GM12874 (cell line): ENCODE measurements around the gene SRP14.

Experiments
- TF ChIP-seq, protein P1 (sequence below): IDR thresholded peaks from 2 replicates; pipeline ENCODE4 v1.5.1; 2011; ENCODE audit warnings: low read depth, mild to moderate bottlenecking, control low read depth, low read length, moderate library complexity; ENCODE audit not compliant: insufficient read depth

SRP14 gene

GRCh38 chr15:40050788-40051470 lies 11.9 kb upstream of the SRP14 start:
- TF ChIP-seq, protein P1, sequence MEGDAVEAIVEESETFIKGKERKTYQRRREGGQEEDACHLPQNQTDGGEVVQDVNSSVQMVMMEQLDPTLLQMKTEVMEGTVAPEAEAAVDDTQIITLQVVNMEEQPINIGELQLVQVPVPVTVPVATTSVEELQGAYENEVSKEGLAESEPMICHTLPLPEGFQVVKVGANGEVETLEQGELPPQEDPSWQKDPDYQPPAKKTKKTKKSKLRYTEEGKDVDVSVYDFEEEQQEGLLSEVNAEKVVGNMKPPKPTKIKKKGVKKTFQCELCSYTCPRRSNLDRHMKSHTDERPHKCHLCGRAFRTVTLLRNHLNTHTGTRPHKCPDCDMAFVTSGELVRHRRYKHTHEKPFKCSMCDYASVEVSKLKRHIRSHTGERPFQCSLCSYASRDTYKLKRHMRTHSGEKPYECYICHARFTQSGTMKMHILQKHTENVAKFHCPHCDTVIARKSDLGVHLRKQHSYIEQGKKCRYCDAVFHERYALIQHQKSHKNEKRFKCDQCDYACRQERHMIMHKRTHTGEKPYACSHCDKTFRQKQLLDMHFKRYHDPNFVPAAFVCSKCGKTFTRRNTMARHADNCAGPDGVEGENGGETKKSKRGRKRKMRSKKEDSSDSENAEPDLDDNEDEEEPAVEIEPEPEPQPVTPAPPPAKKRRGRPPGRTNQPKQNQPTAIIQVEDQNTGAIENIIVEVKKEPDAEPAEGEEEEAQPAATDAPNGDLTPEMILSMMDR: no peak

DNA sequence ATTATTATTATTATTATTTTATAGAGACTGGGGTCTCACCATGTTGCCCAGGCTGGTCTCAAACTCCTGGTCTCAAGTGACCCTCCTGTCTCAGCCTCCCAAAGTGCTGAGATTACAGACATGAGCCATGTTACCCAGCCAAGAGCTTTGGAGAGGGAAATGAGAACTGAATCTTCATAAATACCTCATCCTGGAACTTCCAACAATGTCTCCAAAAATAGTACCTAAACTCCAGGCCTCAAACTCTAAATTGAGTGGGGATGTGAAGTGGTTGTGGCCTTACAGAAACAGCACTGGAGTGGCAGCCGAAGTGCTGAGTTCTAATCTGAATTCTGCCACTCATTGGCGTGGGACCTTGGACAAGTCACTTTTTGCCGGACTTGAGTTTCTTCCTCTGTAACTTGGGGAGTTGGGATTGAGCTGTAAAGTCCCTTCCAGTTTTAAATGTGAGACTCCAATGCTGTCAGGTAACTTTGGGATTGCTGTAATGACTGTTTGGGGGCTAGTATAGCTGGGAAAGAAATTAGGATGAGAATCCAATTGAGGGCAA lies 10.0 kb upstream of the SRP14 start:
- TF ChIP-seq, protein P1: no peak

GRCh38 chr15:40048211-40048792 lies 9.3 kb upstream of the SRP14 start:
- TF ChIP-seq, protein P1: no peak

DNA sequence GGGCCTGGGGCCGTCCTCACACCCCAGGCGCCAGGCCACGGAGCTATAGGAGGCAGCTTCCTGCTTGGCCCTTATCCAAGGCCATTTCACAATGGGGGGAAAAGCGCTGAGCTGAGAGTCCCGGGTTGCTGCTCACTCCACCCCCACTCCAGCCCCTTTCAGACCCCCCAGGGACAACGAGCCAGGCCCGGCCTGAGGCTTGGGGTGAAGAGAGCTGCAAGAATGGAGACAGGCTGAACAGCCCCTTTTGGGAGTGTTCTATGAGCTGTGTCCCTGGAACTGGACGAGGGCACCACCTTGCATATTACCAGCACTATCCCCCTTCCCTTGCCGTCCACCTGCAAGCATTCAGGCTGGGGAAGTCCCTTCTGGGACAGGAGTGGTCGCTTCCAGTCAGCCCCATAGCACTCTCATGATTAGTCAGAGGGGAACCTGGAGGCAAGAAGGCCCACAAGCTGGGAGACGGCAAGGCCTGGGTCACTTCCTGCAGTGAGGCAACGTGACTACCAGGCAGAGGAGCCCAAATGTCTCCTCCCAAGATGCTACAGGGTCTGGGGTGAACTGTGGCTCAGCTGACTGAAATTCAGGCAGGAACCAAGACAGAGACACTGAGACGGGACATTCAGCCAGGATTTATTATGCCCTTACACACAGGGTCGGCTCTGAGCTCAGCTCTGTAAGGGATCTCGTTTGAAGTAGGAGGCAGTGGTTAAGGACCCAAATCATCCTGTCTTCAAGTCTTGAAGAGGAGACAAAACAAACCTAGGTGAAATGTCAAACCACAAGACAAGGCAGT lies 8.6 kb upstream of the SRP14 start:
- TF ChIP-seq, protein P1: no peak

DNA sequence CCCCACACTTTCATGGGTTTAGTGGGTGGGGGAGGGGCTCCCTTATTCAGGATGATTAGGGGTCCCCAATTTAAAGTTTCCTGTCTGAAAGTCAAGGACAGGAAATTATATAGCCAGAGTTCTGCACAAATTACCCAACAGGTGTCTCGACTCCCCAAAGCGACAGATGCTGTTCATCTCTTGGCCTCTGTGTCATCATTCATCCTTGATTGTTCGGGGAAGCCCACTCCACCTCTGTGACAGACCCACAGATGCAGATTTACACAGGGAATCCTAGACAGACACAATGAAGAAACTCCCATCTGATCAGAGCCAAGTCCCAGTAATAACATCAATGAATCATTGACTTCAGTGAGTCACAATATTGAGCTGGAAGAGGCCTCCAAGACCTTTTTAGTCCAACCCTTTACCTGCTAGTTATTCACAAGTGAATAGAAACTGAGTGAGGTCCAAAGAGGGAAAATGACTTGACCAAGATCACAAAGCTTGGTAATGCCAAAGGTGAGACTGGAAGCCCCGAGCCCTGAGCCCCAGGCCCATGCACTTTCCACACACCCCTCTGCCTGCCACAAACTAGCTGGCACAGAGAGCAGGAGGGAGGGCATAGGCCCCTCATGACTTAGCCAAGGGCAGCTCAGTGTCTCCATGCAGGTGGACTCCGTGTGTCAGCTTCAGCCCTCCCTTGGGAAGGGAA lies 7.9 kb upstream of the SRP14 start:
- TF ChIP-seq, protein P1: no peak

DNA sequence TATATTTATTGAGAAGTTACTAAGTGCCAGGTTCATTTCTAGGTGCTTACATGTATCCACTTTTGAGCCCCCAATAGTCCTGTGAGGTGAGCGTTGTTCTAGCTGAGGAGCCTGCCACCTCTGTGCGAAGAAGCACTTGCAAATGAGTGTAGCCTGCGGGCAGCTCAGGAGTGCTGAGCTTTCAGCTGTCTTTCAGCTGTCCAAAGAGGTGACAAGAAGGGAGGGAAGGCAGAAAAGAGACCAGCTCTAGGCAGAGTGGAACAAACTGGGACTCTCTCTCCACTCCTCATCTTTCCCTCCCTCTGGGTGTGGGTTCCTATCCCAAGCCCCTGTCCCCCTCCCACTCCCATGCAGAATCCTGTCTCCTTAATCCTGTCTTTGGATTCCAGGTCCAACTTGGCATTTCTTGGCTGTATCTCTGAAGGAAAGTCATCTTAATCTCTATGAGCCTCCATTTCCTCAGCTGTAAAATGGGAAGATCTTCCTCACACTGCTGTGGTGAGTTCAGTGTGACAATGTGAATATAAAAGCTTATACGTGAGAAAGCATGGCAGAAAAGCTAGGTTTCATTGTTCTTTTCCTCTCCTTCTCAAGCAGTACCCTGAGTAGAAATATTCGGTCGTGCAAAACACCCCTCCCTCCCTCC lies 6.7 kb upstream of the SRP14 start:
- TF ChIP-seq, protein P1: no peak
